HepG2 (cell line): ENCODE data around the gene MRPS25. TPM values are rescaled to one million over a fixed set of nuclear protein-coding genes. Genes with fewer than 3 reads are reported as not detected.

Experiments used
- CBX1 ChIP-seq: IDR thresholded peaks from one replicate; pipeline ENCODE4 v1.6.1; 2016; ENCODE audit warnings: antibody characterized with exemption, low read depth
- CENPX ChIP-seq: sonication (generic); formaldehyde crosslinking; IDR thresholded peaks from 2 replicates; pipeline ENCODE4 v1.9.0; 2021; ENCODE audit warnings: mild to moderate bottlenecking, missing genetic modification reagents, moderate library complexity
- DPF2 ChIP-seq: sonication (generic); formaldehyde crosslinking; IDR thresholded peaks from 2 replicates; pipeline ENCODE4 v1.4.0; 2020; ENCODE audit warnings: mild to moderate bottlenecking, low read depth, missing genetic modification reagents, borderline replicate concordance
- EHMT2 ChIP-seq: fragments of 200-600 bp; sonication (generic); IDR thresholded peaks from 2 replicates; pipeline ENCODE4 v1.7.0; 2017; ENCODE audit warnings: antibody characterized with exemption, low read depth, low read length, borderline replicate concordance
- HOXD1 ChIP-seq: sonication (generic); formaldehyde crosslinking; IDR thresholded peaks from 2 replicates; pipeline ENCODE4 v1.5.0; 2020; ENCODE audit warnings: missing genetic modification reagents
- MTERF4 ChIP-seq: sonication (generic); formaldehyde crosslinking; IDR thresholded peaks from 2 replicates; pipeline ENCODE4 v1.8.0; 2023; ENCODE audit warnings: mild to moderate bottlenecking, missing genetic modification reagents
- NFYC ChIP-seq: IDR thresholded peaks from 2 replicates; pipeline ENCODE4 v1.6.1; 2016; ENCODE audit warnings: missing genetic modification reagents, missing compliant biosample characterization
- POGZ ChIP-seq: sonication (generic); formaldehyde crosslinking; IDR thresholded peaks from 2 replicates; pipeline ENCODE4 v1.4.0; 2020; ENCODE audit warnings: mild to moderate bottlenecking, missing genetic modification reagents
- RFX3 ChIP-seq: IDR thresholded peaks from 2 replicates; pipeline ENCODE4 v1.6.1; 2016; ENCODE audit warnings: missing biosample characterization, missing genetic modification reagents
- RFXAP ChIP-seq: sonication (generic); formaldehyde crosslinking; IDR thresholded peaks from 2 replicates; pipeline ENCODE4 v1.4.0; 2020; ENCODE audit warnings: missing genetic modification reagents, borderline replicate concordance
- RNF2 ChIP-seq: fragments of 450-650 bp; conservative IDR thresholded peaks from 2 replicates; pipeline ENCODE4 v1.6.1; 2016; ENCODE audit warnings: low read depth
- SIX4 ChIP-seq: sonication (generic); formaldehyde crosslinking; IDR thresholded peaks from 2 replicates; pipeline ENCODE4 v1.4.0; 2020; ENCODE audit warnings: missing genetic modification reagents
- SSRP1 ChIP-seq: IDR thresholded peaks from 2 replicates; pipeline ENCODE4 v1.6.1; 2016; ENCODE audit warnings: control low read depth
- TBX2 ChIP-seq: sonication (generic); formaldehyde crosslinking; IDR thresholded peaks from 2 replicates; pipeline ENCODE4 v1.5.0; 2020; ENCODE audit warnings: missing genetic modification reagents, mild to moderate bottlenecking, borderline replicate concordance
- TGIF2 ChIP-seq: IDR thresholded peaks from 2 replicates; pipeline ENCODE4 v1.6.1; 2016; ENCODE audit warnings: control low read depth, missing compliant biosample characterization
- ZBTB10 ChIP-seq: sonication (generic); formaldehyde crosslinking; IDR thresholded peaks from 2 replicates; pipeline ENCODE4 v1.4.0; 2020; ENCODE audit warnings: missing genetic modification reagents, borderline replicate concordance
- ZC3H13 ChIP-seq: sonication (generic); formaldehyde crosslinking; IDR thresholded peaks from 2 replicates; pipeline ENCODE4 v1.8.1; 2023; ENCODE audit warnings: mild to moderate bottlenecking, missing genetic modification reagents, moderate library complexity
- ZFYVE20 ChIP-seq: sonication (generic); formaldehyde crosslinking; IDR thresholded peaks from 2 replicates; pipeline ENCODE4 v1.8.0; 2023; ENCODE audit warnings: low read depth, mild to moderate bottlenecking, moderate library complexity, missing genetic modification reagents, borderline replicate concordance
- ZNF281 ChIP-seq: sonication (generic); formaldehyde crosslinking; IDR thresholded peaks from 2 replicates; pipeline ENCODE4 v1.4.0; 2020; ENCODE audit warnings: missing genetic modification reagents, borderline replicate concordance
- ZNF709 ChIP-seq: sonication (generic); formaldehyde crosslinking; IDR thresholded peaks from 2 replicates; pipeline ENCODE4 v1.5.0; 2020; ENCODE audit warnings: mild to moderate bottlenecking, missing genetic modification reagents
- ZSCAN12 ChIP-seq: sonication (generic); formaldehyde crosslinking; IDR thresholded peaks from 2 replicates; pipeline ENCODE4 v1.9.0; 2021; ENCODE audit warnings: mild to moderate bottlenecking, missing genetic modification reagents
- polyA plus RNA-seq, 8 experiments: library from polyadenylated mRNA; depleted of rRNA in 3 of 8; stranded (reverse) in 7 of 8; unstranded in 1 of 8; fragments of >200 nt; fragmentation: Illumina TruSeq in 4 of 8; extraction: Trizol in 4 of 8; gene quantifications; 2 replicates each; pipeline versions ENCODE4 v1.2.1 to v1.2.3, GENCODE V29; 2011 to 2016; ENCODE audit warnings: low read depth in 4 of 8, missing spikeins in 1 of 8, mixed read lengths in 1 of 8; ENCODE audit not compliant: insufficient read depth in 1 of 8
- total RNA-seq, 5 experiments: library from RNA; depleted of rRNA; stranded (reverse); fragments of >200 nt; fragmentation: Illumina TruSeq; extraction: Trizol; gene quantifications; 2 replicates each; pipeline ENCODE4 v1.2.3, GENCODE V29; 2016; ENCODE audit warnings: low read depth in 1 of 5
- TF ChIP-seq, protein P1 (sequence below): sonication (generic); formaldehyde crosslinking; IDR thresholded peaks from 2 replicates; pipeline ENCODE4 v1.4.0; 2020; ENCODE audit warnings: mild to moderate bottlenecking, missing genetic modification reagents

MRPS25 gene
- total and polyA plus RNA-seq, 2 of the 13 experiments (the other 11 are each of a cell fraction or from before 2014, with no cell fraction given), result 60.1 to 74.3 TPM

DNA sequence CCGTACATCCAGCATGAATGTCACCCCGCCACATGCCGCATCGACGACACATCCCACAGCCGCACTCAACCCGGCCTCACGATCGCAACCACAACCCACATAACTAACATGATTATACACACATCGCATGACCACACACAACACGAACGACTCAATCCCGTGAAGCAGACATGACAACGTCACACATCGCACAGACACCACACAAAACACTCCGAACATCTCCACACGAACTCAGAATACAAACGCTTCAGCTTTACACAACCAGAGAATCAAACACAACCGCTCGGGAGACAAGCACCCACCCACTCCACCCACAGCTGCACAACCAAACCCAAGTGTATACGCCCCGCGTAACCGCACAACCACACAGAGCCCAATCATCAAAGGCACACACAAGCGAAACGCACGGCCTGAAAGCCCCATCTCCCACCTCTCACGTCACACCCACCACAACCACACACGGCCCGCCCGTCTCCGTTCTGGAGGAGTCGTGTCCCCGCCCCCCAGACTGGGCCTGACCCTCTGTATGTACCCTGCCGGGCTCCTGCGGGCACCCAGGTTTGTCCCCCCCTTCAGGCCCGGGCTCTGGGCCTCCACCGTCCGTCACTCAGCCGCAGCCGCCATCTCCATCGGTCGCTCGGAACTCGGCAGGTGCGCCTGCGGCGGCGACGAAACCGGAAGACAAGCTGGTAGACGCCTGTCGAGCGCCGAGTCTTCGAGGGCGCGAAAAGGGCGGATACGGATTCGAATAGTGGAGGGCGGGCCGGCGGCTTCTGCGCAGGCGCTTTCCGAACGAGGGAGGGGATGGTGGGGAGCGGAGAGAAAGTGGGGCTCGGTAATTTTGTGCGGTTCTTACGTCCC lies 33.6 kb upstream of the MRPS25 start, which contains the start of gene RBSN (continued):
- TF ChIP-seq ZNF281 (CRISPR knock-in tag), result no peak
- TF ChIP-seq RFXAP (CRISPR knock-in tag), result peak; percentile 91; the same call in 1 of the 2 replicates
- no peak for TF ChIP-seq MTERF4 (CRISPR knock-in tag)
- TF ChIP-seq POGZ (CRISPR knock-in tag), result peak; percentile 95
- TF ChIP-seq, protein P1, sequence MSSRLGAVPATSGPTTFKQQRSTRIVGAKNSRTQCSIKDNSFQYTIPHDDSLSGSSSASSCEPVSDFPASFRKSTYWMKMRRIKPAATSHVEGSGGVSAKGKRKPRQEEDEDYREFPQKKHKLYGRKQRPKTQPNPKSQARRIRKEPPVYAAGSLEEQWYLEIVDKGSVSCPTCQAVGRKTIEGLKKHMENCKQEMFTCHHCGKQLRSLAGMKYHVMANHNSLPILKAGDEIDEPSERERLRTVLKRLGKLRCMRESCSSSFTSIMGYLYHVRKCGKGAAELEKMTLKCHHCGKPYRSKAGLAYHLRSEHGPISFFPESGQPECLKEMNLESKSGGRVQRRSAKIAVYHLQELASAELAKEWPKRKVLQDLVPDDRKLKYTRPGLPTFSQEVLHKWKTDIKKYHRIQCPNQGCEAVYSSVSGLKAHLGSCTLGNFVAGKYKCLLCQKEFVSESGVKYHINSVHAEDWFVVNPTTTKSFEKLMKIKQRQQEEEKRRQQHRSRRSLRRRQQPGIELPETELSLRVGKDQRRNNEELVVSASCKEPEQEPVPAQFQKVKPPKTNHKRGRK (CRISPR knock-in tag), result no peak
- peak; percentile 60 for TF ChIP-seq SIX4 (CRISPR knock-in tag)
- TF ChIP-seq NFYC (CRISPR knock-in tag), result peak; percentile 50; the same call in 1 of the 2 replicates
- no peak for TF ChIP-seq CENPX (CRISPR knock-in tag)
- peak; percentile 99 for TF ChIP-seq TBX2 (CRISPR knock-in tag)
- TF ChIP-seq DPF2, result no peak
- TF ChIP-seq ZFYVE20 (CRISPR knock-in tag), result no peak
- no peak for TF ChIP-seq SSRP1 (CRISPR knock-in tag)
- TF ChIP-seq EHMT2, result no peak
- peak; percentile 97 for TF ChIP-seq ZC3H13 (CRISPR knock-in tag)
- TF ChIP-seq TGIF2 (CRISPR knock-in tag), result peak; percentile 80; the same call in 1 of the 2 replicates
- TF ChIP-seq HOXD1 (CRISPR knock-in tag), result peak; percentile 28; the same call in 1 of the 2 replicates
- peak; percentile 81; the same call in 1 of the 2 replicates for TF ChIP-seq ZBTB10 (CRISPR knock-in tag)
- TF ChIP-seq ZSCAN12 (CRISPR knock-in tag), result 0 out of 2 replicates have a peak, but pooled peaks have one; percentile 39
- TF ChIP-seq RFX3 (CRISPR knock-in tag), result no peak
- TF ChIP-seq ZNF709 (CRISPR knock-in tag), result peak; percentile 78; the same call in 1 of the 2 replicates
- peak; percentile 72 for TF ChIP-seq CBX1
- TF ChIP-seq RNF2, result no peak
